NCI-H460 (cell line): ENCODE measurements around the gene NRG3. TPM values are rescaled to one million over a fixed set of nuclear protein-coding genes. Genes with fewer than 3 reads are reported as not detected.

Source experiments
- DNase-seq: peaks from one replicate; pipeline ENCODE4 v3.0.0-alpha.2; 2016; ENCODE audit warnings: low read depth; ENCODE audit errors: extremely low read depth
- total RNA-seq: library from RNA; depleted of rRNA; stranded (reverse); fragments of >200 nt; shearing (Covaris generic); gene quantifications from 2 replicates; pipeline ENCODE4 v1.2.3, GENCODE V29; 2014

The NRG3 gene
- total RNA-seq, 1 experiment from 2014 or later = not detected

- DNase-seq = no peak
Measured at GRCh38 chr10:82544377-82544776, 669.4 kb downstream of the NRG3 start.

GRCh38 chr10:82551506-82551905 lies 676.5 kb downstream of the NRG3 start:
- DNase-seq = no peak

GRCh38 chr10:82552267-82552666 lies 677.3 kb downstream of the NRG3 start:
- DNase-seq = no peak

- no peak for DNase-seq
Measured at GRCh38 chr10:82554381-82554780, 679.4 kb downstream of the NRG3 start.

DNA sequence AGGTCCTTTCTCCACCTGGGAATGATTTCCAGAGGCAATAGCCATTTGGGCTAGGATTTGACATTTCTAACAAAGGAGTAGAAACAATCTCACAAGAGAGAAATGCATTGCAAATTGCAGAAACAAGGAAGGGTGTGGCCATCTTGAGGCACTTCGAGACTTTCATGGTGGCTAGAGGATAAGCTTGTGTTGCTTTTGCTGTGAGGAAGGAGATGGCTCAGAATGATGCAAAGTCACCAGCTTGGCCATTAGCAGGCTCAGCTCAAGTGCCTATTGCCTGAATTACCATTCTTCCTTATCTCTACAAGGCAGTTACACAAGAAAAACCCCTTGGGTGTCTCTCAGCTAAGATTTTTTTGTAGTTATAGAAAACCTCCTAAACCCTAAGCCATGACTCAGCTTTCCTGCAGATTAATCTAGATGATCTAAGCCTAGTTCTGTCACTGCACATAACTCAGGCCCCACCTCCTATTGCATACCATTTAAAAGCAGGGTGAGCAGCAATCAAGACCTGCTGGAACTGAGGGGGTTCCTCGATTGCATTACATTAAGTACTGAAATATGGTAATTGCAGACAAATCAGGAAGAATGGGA lies 683.1 kb downstream of the NRG3 start:
- no peak for DNase-seq

DNA sequence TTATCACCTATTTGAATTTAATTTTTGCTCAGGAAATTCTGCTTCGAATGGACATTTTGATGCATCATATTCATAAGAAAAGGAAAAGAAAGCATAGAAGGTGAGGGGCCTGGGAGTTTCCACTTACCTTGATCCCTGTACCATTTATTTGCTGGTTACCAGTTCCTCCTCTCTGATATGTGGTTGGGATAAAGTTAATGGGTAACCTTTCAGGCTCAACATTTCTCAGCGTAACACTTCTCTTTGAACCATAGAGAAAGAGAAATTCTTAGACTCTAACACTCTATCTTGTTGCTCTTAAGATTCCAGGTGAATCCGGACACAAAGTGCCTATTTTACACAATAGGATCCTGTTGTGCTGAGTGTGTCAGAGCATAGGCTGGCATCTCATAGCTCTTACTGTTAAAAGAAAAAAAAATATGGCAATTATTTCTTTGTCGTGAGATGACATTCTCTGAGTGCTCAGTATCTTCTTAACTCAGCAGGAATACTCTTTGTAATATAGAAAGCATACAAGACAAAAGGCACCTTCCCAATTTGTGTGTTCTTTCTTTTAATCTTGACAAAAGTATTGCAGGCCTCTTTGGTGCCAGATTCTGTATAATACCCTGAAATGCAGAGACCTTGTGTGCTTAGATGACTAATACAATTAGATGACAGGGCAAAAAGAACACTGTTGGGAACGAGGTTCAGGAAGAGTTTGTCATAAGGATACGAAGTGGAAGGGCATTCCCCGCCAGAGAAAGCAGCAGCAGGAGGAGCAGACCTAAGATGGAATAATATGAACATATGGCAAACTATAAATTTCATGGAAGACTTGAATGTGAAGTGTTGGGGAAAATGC lies 689.6 kb downstream of the NRG3 start:
- peak; percentile 23 for DNase-seq

DNA sequence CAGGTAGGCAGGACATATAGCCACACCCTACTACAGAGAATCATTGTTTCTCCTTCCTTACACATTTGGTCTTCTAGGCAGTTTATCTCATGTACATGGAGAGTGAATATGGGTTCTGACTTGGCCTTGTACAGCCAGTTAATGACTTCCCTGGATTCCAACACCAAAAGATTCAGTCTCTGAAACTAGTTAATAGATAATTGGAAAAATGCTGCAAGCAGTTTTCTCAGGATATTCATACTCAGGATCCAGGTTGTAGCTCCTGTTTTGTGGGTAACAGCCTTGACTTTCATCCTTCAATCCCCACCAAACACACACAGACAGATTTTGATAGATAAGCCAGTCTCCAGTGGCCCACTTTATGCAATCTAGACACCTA lies 690.2 kb downstream of the NRG3 start:
- DNase-seq = no peak

- no peak for DNase-seq
Measured at GRCh38 chr10:82572744-82573143, 697.8 kb downstream of the NRG3 start.

DNA sequence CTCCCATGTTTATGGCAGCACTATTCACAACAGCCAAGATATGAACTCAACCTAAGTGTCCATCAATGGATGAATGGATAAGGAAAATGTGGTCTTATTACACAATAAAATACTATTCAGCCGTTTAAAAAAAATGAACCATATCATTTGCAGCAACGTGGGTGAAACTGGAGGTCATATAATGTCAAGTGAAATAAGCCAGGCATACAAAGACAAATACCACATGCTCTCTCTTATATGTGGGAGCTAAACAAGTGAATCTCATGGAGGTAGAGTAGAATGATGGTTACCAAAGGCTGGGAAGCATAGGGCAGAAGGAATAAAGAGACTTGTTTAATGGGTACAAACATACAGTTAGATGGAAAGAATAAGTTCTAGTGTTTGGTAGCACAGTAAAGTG lies 699.1 kb downstream of the NRG3 start:
- no peak for DNase-seq

DNA sequence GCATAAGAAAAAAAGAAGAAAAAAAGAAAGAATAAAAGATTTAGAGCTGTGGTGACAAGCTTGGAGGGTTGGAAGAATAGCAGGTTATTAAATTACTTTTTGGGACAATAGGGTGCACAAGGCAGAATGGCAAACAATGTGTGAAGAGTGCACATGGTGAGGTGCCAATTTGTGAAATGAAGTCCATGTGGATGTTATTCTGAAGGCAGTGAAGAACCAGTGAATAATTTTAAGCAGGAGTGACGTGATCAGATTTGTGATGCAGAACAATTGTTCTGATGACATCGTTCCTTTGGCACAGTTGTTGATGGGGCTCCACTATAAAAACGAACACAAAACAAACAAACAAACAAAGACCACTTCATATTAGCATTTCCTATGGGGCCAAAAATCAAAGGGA lies 700.3 kb downstream of the NRG3 start:
- no peak for DNase-seq

DNA sequence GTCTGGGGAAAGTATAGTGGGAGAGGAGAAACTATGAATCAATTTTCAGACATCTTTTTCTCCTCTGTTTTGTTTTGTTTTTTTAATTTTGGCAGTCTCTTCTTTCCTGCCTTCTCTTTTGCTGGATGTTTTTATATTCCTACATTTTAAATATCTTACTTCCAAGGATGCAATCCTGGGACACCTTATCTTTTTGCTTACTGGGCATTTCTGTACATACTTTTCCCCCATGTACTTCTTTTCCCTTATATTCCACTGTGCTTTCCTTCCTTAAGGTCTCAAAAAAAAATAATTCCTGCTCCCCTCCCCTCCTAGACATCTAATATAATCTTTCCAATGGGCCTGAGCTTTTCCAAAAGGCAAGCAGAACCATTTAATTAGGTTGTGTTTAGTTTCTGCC lies 701.1 kb downstream of the NRG3 start:
- no peak for DNase-seq

DNA sequence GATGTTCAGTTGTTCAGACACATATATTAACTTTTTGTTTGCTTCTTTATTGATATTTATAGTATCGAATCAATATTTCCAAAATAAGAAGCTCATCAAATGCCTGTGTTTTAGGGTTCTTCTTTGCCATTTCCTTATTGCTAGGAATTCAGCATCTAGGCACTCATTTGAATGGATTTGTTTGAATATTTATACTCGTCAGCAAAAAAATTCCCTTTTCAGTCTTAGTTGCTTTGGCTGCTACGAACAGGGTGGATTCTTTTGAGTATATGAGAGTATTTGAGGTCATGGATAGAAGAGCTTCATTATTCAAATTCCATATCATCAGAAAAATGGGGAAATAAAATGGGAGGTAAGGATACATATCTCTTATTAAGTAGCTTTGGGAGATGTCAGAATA lies 706.9 kb downstream of the NRG3 start:
- DNase-seq = no peak

GRCh38 chr10:82591421-82591820 lies 716.4 kb downstream of the NRG3 start:
- no peak for DNase-seq

GRCh38 chr10:82597840-82598239 lies 722.8 kb downstream of the NRG3 start:
- no peak for DNase-seq

GRCh38 chr10:82609845-82610244 lies 734.9 kb downstream of the NRG3 start:
- DNase-seq = no peak

GRCh38 chr10:82618007-82618406 lies 743.0 kb downstream of the NRG3 start:
- no peak for DNase-seq

- no peak for DNase-seq
Measured at GRCh38 chr10:82621680-82622079, 746.7 kb downstream of the NRG3 start.

DNA sequence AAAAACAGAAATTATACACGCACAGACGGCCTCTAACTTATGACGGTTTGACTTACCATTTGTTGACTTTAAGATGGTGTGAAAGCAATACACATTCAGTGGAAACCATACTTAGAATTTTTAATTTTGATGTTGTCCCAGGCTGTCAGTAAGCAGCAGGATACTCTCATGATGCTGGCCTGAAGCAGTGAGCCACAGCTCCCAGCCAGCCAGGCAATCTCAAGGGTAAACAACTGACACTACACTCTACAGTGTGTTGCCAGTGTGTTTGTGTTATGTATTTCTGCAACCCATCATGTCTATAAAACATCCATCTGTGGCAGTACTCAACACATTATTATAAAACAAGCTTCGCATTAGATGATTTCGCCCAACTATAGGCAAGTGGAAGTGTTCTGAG lies 747.5 kb downstream of the NRG3 start:
- no peak for DNase-seq

DNA sequence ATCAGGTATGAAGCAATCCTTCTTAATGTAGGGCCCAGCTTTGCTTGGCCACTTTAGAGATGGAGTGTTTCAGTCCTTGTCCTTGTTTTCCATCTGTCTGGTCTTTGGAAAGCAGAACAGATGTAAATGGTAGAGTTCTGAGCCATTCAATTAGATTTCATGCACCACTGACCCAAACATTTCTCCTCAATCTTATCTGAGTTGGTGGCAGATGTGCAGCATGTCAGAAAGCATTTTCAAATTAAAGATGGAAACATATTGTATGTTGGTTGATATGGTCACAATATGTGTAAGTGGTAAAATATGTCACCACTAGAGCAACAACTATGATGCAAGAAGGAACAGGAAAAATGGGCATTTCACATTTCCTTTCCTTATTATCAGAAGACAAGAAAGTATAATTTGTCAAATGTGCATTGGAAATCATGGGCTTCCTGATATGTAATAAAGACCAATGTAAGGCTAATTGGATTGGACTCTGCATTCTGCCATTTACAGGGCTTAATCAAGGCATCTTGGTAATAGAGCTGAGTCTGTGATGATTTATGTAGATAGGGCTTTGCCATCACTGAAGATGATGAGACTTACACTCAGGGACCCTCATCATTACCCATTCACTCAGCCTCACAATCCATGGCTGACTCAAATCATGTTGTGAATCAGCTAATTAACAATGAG lies 750.7 kb downstream of the NRG3 start:
- no peak for DNase-seq

DNA sequence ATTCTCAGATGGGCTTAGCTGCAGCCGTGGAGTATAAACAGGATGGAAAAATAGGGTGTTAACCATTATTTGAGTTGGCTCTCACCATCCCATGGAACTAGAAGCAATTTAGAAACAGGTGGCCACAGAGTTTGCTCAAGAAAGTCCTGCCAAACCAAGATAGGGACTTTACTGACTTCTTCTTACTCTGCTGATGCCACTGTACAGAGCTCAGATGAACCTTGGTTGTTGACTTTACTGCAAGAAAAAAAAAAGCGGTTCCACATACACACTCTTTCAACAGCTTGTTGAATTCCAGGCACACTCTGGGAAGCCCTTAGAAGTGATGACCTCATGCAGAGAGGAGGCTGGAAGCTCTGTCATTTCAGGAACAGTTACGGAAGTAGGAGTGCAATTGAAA lies 753.4 kb downstream of the NRG3 start:
- no peak for DNase-seq

GRCh38 chr10:82643076-82643475 lies 768.1 kb downstream of the NRG3 start:
- DNase-seq = no peak

GRCh38 chr10:82643601-82644000 lies 768.6 kb downstream of the NRG3 start:
- no peak for DNase-seq
